Germinal center (tissue), 1 donor: ENCODE results near the gene QARS1.

Experiments used
- DNase-seq: peaks from one replicate; pipeline ENCODE4 v3.0.0; 2012; ENCODE audit warnings: mixed read lengths, low spot score

The QARS1 gene

GRCh38 chr3:49053543-49053942, 51.0 kb downstream of the QARS1 start:
- DNase-seq = no peak
